Sigmoid colon (tissue), 7 donors: ENCODE data around the gene FBXW8. TPM values are rescaled to one million over a fixed set of nuclear protein-coding genes. Genes with fewer than 3 reads are reported as not detected.

ENCODE experiments used
- DNase-seq: peaks from one replicate; pipeline ENCODE4 v3.0.0-alpha.2; 2019
- H3K27ac ChIP-seq, 4 donors: fragments of 200-600 bp; sonication (generic); one replicate each; pipeline ENCODE4 v1.5.1; 2016 to 2019; ENCODE audit warnings: mild to moderate bottlenecking in 1 of 4
- H3K27me3 ChIP-seq, 3 donors: fragments of 200-600 bp; sonication (generic); one replicate each; pipeline ENCODE4 v1.5.1; 2019; ENCODE audit warnings: mild to moderate bottlenecking in 1 of 3
- H3K36me3 ChIP-seq, 4 donors: fragments of 200-600 bp; sonication (generic); one replicate each; pipeline ENCODE4 v1.5.1; 2016 to 2019
- H3K4me1 ChIP-seq, 4 donors: fragments of 200-600 bp; sonication (generic); one replicate each; pipeline ENCODE4 v1.5.1; 2017 to 2019
- H3K4me3 ChIP-seq, 4 donors: fragments of 200-600 bp; sonication (generic); one replicate each; pipeline ENCODE4 v1.5.1; 2017 to 2019; ENCODE audit warnings: mild to moderate bottlenecking in 2 of 4, moderate library complexity in 1 of 4
- H3K9me3 ChIP-seq, 4 donors: fragments of 200-600 bp in 3 of 4; sonication (generic) in 3 of 4; one replicate each; pipeline versions ENCODE4 v1.5.1 to v1.6.1; 2013 to 2019
- EP300 ChIP-seq, 4 donors: sonication (generic); formaldehyde crosslinking; IDR thresholded peaks; one replicate each; pipeline ENCODE4 v1.6.1; 2017; ENCODE audit warnings: antibody characterized with exemption in 4 of 4
- POLR2A ChIP-seq, 2 donors: fragments of 450-650 bp; IDR thresholded peaks; one replicate each; pipeline ENCODE4 v1.6.1; 2016; ENCODE audit warnings: antibody characterized with exemption in 2 of 2, mild to moderate bottlenecking in 2 of 2, moderate library complexity in 2 of 2
- POLR2AphosphoS5 ChIP-seq, 4 donors: sonication (generic); formaldehyde crosslinking; IDR thresholded peaks; one replicate each; pipeline ENCODE4 v1.6.1; 2017; ENCODE audit warnings: antibody characterized with exemption in 4 of 4
- WGBS, 2 donors: extraction: QIAGEN DNeasy Blood & Tissue Kit; methylation state at CpG; one replicate each; pipeline ENCODE4 v1.1.7; 2013; 5-methylcytosine and 5-hydroxymethylcytosine counted together
- intact Hi-C: fragments of 100-400 bp; cut with DNase I; formaldehyde crosslinking; loops from one replicate; pipeline ENCODE4 v1.15.1; 2023
- polyA plus RNA-seq, 3 donors: library from polyadenylated mRNA; stranded (reverse); fragments of 200-250 nt; gene quantifications; one replicate each; pipeline ENCODE4 v1.2.3, GENCODE V29; 2013
- total RNA-seq, 4 donors: library from RNA; depleted of rRNA; stranded (reverse); fragments of >200 nt; gene quantifications; one replicate each; pipeline ENCODE4 v1.1.0, GENCODE V29; 2016
- TF ChIP-seq, protein P1 (sequence below), 4 experiments: fragments of 450-650 bp in 3 of 4; fragments of 200-600 bp in 1 of 4; IDR thresholded peaks; one replicate each; pipeline ENCODE4 v1.5.1; 2016 to 2019; ENCODE audit warnings: antibody characterized with exemption in 4 of 4, mild to moderate bottlenecking in 3 of 4, moderate library complexity in 2 of 4
- donor health status: healthy with polysubstance abuse.
- donor health status: Bipolar disorder and iron deficiency.
- donor health status: healthy.

The FBXW8 gene
- total and polyA plus RNA-seq, 7 donors: 2.3 to 19.1 (median 7.7) TPM

DNA sequence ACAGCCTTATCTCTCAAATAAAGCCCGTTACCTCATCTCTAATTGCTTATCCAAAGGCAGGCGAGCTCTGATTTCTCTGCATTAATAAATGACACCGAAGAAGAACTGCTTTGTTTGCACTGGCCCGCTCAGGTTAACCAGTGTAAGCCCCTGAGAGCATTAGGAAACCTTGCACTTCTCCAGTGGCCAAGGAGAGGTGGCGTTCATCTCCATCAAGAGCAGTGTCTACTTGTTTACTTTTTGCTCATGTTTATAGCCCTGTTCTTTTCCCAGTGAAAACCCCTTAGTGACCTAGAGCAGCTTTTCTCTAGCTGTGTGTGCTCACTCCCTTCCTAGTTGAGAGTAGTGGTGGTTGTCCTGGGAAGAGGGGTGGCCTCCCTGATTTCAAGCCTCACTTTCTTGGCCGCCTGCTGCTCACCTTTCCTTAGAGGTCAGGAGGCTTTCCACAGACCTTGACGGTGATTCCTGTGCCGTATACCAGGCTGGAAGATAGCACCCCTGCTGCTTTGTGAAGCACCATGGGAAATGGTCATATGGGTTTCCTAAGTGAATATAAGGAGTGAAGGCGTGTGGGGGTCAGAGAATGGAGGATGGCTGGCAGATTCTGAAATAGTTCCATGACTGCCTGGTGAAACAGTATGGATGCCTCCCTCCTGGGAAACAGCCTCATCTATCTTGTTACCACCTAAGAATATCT lies 16.6 kb downstream of the FBXW8 start:
- no peak overlapping the region for H3K4me3 ChIP-seq
- intact Hi-C loops: no loop called here

DNA sequence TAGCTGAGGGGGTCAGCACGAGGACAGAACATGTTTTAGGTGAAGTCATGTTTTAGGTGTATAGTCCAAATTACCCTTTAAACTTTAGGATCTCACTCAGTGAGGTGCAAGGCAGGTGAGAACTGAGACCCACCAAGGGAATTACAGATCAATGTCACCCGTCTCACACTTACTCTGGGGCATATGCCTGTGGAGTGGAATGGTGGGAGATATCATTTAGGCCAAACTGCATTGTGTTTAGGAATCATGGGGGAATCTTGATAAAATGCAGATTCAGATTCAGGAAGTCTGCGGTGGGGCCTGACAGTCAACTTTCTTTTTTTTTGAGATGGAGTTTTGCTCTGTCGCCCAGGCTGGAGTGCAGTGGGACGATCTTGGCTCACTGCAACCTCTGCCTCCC lies 17.8 kb downstream of the FBXW8 start:
- peaks cover 0 to 21% (median 5%) of the 10 kb centered on the region in 4 donors for H3K36me3 ChIP-seq
- TF ChIP-seq, protein P1, sequence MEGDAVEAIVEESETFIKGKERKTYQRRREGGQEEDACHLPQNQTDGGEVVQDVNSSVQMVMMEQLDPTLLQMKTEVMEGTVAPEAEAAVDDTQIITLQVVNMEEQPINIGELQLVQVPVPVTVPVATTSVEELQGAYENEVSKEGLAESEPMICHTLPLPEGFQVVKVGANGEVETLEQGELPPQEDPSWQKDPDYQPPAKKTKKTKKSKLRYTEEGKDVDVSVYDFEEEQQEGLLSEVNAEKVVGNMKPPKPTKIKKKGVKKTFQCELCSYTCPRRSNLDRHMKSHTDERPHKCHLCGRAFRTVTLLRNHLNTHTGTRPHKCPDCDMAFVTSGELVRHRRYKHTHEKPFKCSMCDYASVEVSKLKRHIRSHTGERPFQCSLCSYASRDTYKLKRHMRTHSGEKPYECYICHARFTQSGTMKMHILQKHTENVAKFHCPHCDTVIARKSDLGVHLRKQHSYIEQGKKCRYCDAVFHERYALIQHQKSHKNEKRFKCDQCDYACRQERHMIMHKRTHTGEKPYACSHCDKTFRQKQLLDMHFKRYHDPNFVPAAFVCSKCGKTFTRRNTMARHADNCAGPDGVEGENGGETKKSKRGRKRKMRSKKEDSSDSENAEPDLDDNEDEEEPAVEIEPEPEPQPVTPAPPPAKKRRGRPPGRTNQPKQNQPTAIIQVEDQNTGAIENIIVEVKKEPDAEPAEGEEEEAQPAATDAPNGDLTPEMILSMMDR (IDR thresholded peaks at IDR 0.05): no peak
- TF ChIP-seq EP300 (IDR thresholded peaks at IDR 0.05) (no peak), POLR2A (IDR thresholded peaks at IDR 0.05) (no peak), POLR2AphosphoS5 (IDR thresholded peaks at IDR 0.05) (no peak)
- intact Hi-C loops: no loop called here
- 95% methylated on average over 5 of the region's 5 CpGs for WGBS, 2 donors
- H3K27me3 ChIP-seq: no peaks in the 10 kb centered on the region
- no peak overlapping the region for H3K27ac ChIP-seq
- no peak for DNase-seq
- no peak overlapping the region for H3K4me3 ChIP-seq
- H3K4me1 ChIP-seq: peaks cover 0 to 38% (median 33%) of the 10 kb centered on the region in 4 donors
- H3K9me3 ChIP-seq: no peaks in the 10 kb centered on the region

More for the DNA sequence above, 16.6 kb downstream of the FBXW8 start:
- 77 to 80% methylated on average over 9 of the region's 9 CpGs for WGBS, 2 donors
- peaks cover 0 to 27% (median 23%) of the 10 kb centered on the region in 4 donors for H3K4me1 ChIP-seq
- H3K36me3 ChIP-seq: peaks cover 0 to 21% (median 5%) of the 10 kb centered on the region in 4 donors
- DNase-seq: no peak
- no peaks in the 10 kb centered on the region for H3K27me3 ChIP-seq
- H3K27ac ChIP-seq: peak overlapping the region; percentile 16 to 60 (median 48)
- no peaks in the 10 kb centered on the region for H3K9me3 ChIP-seq
- TF ChIP-seq, protein P1 (IDR thresholded peaks at IDR 0.05): no peak
- TF ChIP-seq POLR2A (IDR thresholded peaks at IDR 0.05) (no peak), EP300 (IDR thresholded peaks at IDR 0.05) (no peak), POLR2AphosphoS5 (IDR thresholded peaks at IDR 0.05) (no peak)

DNA sequence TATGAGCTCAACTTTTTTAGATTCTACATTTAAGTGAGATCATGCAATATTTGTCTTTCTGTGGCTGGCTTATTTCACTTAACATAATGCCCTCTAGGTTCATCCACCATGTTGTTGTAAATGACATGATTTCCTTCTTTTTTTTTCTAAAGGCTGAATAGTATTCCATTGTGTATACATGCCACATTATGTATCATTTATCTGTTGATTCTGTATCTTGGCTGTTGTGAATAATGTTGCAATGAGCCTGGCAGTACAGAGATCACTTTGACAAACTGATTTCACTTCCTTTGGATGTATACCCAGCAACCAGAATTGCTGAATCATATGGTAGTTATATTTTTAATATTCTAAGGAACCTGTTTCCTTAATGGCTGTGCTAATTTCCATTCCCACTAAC lies 19.1 kb downstream of the FBXW8 start:
- DNase-seq: no peak
- TF ChIP-seq POLR2A (IDR thresholded peaks at IDR 0.05) (no peak), EP300 (IDR thresholded peaks at IDR 0.05) (no peak), POLR2AphosphoS5 (IDR thresholded peaks at IDR 0.05) (no peak)
- TF ChIP-seq, protein P1 (IDR thresholded peaks at IDR 0.05): no peak
- no peaks in the 10 kb centered on the region for H3K9me3 ChIP-seq
- H3K4me3 ChIP-seq: no peak overlapping the region
- peaks cover 0 to 21% (median 5%) of the 10 kb centered on the region in 4 donors for H3K36me3 ChIP-seq
- H3K4me1 ChIP-seq: peaks cover 0 to 47% (median 40%) of the 10 kb centered on the region in 4 donors
- no peaks in the 10 kb centered on the region for H3K27me3 ChIP-seq
- no peak overlapping the region for H3K27ac ChIP-seq
- intact Hi-C loops: no loop called here

DNA sequence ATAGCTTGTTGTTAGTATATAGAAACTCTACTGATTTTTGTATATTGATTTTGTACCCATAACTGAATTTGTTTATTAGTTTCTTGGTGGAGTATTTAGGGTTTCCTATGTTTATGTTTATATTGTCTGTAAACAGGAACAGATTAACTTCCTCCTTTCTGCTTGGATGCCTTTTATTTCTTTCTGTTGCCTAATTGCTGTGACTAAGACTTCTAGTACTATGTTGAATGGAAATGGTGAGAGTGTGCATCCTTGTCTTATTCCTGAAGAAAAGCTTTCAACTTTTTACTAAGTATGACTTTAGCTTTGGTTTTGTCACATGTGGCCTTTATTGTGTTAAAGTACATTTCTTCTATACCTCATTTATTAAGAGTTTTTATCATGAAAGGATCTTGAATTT lies 20.9 kb downstream of the FBXW8 start:
- H3K27me3 ChIP-seq: no peaks in the 10 kb centered on the region
- H3K9me3 ChIP-seq: no peaks in the 10 kb centered on the region
- no peak overlapping the region for H3K4me3 ChIP-seq
- H3K27ac ChIP-seq: no peak overlapping the region
- peaks cover 0 to 21% (median 5%) of the 10 kb centered on the region in 4 donors for H3K36me3 ChIP-seq
- TF ChIP-seq POLR2AphosphoS5 (IDR thresholded peaks at IDR 0.05) (no peak), EP300 (IDR thresholded peaks at IDR 0.05) (no peak), POLR2A (IDR thresholded peaks at IDR 0.05) (no peak)
- TF ChIP-seq, protein P1 (IDR thresholded peaks at IDR 0.05): no peak
- no peak for DNase-seq
- peaks cover 0 to 35% (median 34%) of the 10 kb centered on the region in 4 donors for H3K4me1 ChIP-seq
- intact Hi-C loops: no loop called here
